Kidney (tissue), 14 donors: ENCODE data around the gene CHPF. TPM values are rescaled to one million over a fixed set of nuclear protein-coding genes. Genes with fewer than 3 reads are reported as not detected.

Experiments
- DNase-seq, 5 donors: peaks; one replicate each; pipeline ENCODE4 v3.0.0-alpha.2; 2013 to 2020
- FAIRE-seq: peaks from 2 replicates; lab custom pipeline; 2012; peaks lifted over from hg19 to GRCh38; lab: Jason Lieb, UNC
- H3K27ac ChIP-seq, 2 donors: one replicate each; pipeline ENCODE4 v1.7.0; 2013; ENCODE audit warnings: low read depth in 2 of 2, low read length in 2 of 2, inconsistent platforms in 1 of 2
- H3K27me3 ChIP-seq: one replicate; pipeline ENCODE4 v1.7.1; 2013; ENCODE audit warnings: low read length, inconsistent platforms; ENCODE audit not compliant: control insufficient read depth, insufficient read depth
- H3K36me3 ChIP-seq, 3 donors: one replicate each; pipeline versions ENCODE4 v1.7.0 to v1.7.1; 2013; ENCODE audit warnings: low read length in 3 of 3, control low read depth in 1 of 3, inconsistent platforms in 1 of 3; ENCODE audit not compliant: insufficient read depth in 3 of 3, control insufficient read depth in 2 of 3
- H3K4me1 ChIP-seq, 3 donors: one replicate each; pipeline versions ENCODE4 v1.7.0 to v1.7.1; 2013; ENCODE audit warnings: low read length in 3 of 3, inconsistent platforms in 1 of 3, low read depth in 1 of 3; ENCODE audit not compliant: control insufficient read depth in 2 of 3, insufficient read depth in 2 of 3
- H3K4me3 ChIP-seq, 3 donors: one replicate each; pipeline versions ENCODE4 v1.7.0 to v1.8.1; 2013; ENCODE audit warnings: low read length in 3 of 3, control low read depth in 1 of 3, inconsistent platforms in 1 of 3
- H3K9ac ChIP-seq, 3 donors: one replicate each; pipeline versions ENCODE4 v1.7.0 to v1.7.1; 2013; ENCODE audit warnings: low read length in 3 of 3, control low read depth in 1 of 3, inconsistent platforms in 1 of 3
- H3K9me3 ChIP-seq, 3 donors: one replicate each; pipeline versions ENCODE4 v1.7.0 to v1.7.1; 2013; ENCODE audit warnings: low read length in 3 of 3, control low read depth in 1 of 3, inconsistent platforms in 1 of 3; ENCODE audit not compliant: control insufficient read depth in 2 of 3, insufficient read depth in 1 of 3
- CTCF ChIP-seq: IDR thresholded peaks from 3 replicates; pipeline ENCODE4 v1.5.1; 2012; ENCODE audit warnings: mild to moderate bottlenecking, moderate library complexity, borderline replicate concordance; ENCODE audit not compliant: insufficient read depth; ENCODE audit errors: extremely low read depth
- intact Hi-C: fragments of 100-400 bp; cut with DNase I; formaldehyde crosslinking; loops from one replicate; pipeline ENCODE4 v1.11.1; 2022
- polyA plus RNA-seq: library from polyadenylated mRNA; stranded (reverse); fragments of 350-450 nt; fragmentation: Illumina TruSeq; extraction: RNeasy Lipid Tissue Mini Kit (QIAGEN cat#74804); gene quantifications from one replicate; pipeline ENCODE4 v1.2.3, GENCODE V29; 2014; ENCODE audit warnings: low read depth, low replicate concordance; ENCODE audit not compliant: insufficient read depth
- total RNA-seq: library from RNA; stranded (reverse); fragmentation: NEBNext Ultra II Directional; extraction: Animal tissue kit (Norgen Biotek cat#: 25700); gene quantifications from one replicate; pipeline ENCODE4 v1.2.1, GENCODE V29; 2021
- donor health status: control.
- donor health status: control.
- donor health status: control.
- donor health status: control.
- donor health status: control.
- donor health status: DM: yes; HTN: yes; CAD: no.
- donor health status: Normal renal cell carcinoma (clear cell type).

CHPF gene
- total and polyA plus RNA-seq, 2 donors from 2014 or later = 57.3 to 59.5 TPM

GRCh38 chr2:219548990-219549389 is 5.4 kb upstream of the CHPF start:
- Histone ChIP-seq H3K36me3 (no peaks in the 10 kb centered on the region), H3K9me3 (no peaks in the 10 kb centered on the region), H3K9ac (no peak overlapping the region), H3K4me1 (peaks cover 0 to 19% (median 0%) of the 10 kb centered on the region in 3 donors), H3K4me3 (no peak overlapping the region), H3K27ac (no peak overlapping the region), H3K27me3 (no peaks in the 10 kb centered on the region)
- FAIRE-seq (no peak), DNase-seq (peak in 1 of 5 donors; percentile 36)
- intact Hi-C loops = no loop called here
- TF ChIP-seq CTCF = no peak

- intact Hi-C loops = no loop called here
- Histone ChIP-seq H3K36me3 (no peaks in the 10 kb centered on the region), H3K27ac (no peak overlapping the region), H3K4me3 (no peak overlapping the region), H3K27me3 (no peaks in the 10 kb centered on the region), H3K9me3 (no peaks in the 10 kb centered on the region), H3K9ac (no peak overlapping the region), H3K4me1 (peaks cover under 1 to 12% (median 2%) of the 10 kb centered on the region in 3 donors)
- DNase-seq (peak in 2 of 5 donors; percentile 39 to 71), FAIRE-seq (no peak)
- TF ChIP-seq CTCF = no peak
These were observed 4.0 kb upstream of the CHPF start for GRCh38 chr2:219547621-219548020.

GRCh38 chr2:219545943-219546352 is 2.3 kb upstream of the CHPF start:
- H3K36me3 ChIP-seq = peaks cover 0 to 3% (median 2%) of the 10 kb centered on the region in 3 donors
- no peak overlapping the region for H3K9ac ChIP-seq
- intact Hi-C loops = no loop called here
- peak in 1 of 5 donors; percentile 36 for DNase-seq
- no peak overlapping the region for H3K27ac ChIP-seq
- H3K4me1 ChIP-seq = peaks cover 4 to 18% (median 9%) of the 10 kb centered on the region in 3 donors
- no peak for FAIRE-seq
- no peaks in the 10 kb centered on the region for H3K9me3 ChIP-seq
- no peaks in the 10 kb centered on the region for H3K27me3 ChIP-seq
- no peak overlapping the region for H3K4me3 ChIP-seq
- no peak for TF ChIP-seq CTCF
